ENCODE measurements around the gene CFAP161.
"Not testable (repeated sequence)": the region's sequence is repeated elsewhere in the genome, so short reads cannot be mapped to it uniquely, and the experiment has no call there.

The CFAP161 gene

GRCh38 chr15:81157195-81157938 is 23.3 kb downstream of the CFAP161 start:
- in situ Hi-C loops (cut with MboI; ENCODE audit: low sequenced_read_pairs), result no loop called here

- in situ Hi-C loops (cut with MboI; ENCODE audit: low sequenced_read_pairs), result no loop called here
Observed at GRCh38 chr15:81157939-81158223, 23.8 kb downstream of the CFAP161 start.

GRCh38 chr15:81158561-81158960 is 24.5 kb downstream of the CFAP161 start:
- in situ Hi-C loops (cut with MboI; ENCODE audit: low sequenced_read_pairs), result not testable (repeated sequence)

GRCh38 chr15:81160312-81161159 is 26.5 kb downstream of the CFAP161 start:
- in situ Hi-C loops (cut with MboI; ENCODE audit: low sequenced_read_pairs), result no loop called here

- in situ Hi-C loops (cut with MboI; ENCODE audit: low sequenced_read_pairs), result no loop called here
Observed at GRCh38 chr15:81161160-81161673, 27.1 kb downstream of the CFAP161 start.

- in situ Hi-C loops (cut with MboI; ENCODE audit: low sequenced_read_pairs), result no loop called here
Observed at GRCh38 chr15:81161851-81162250, 27.8 kb downstream of the CFAP161 start.

- in situ Hi-C loops (cut with MboI; ENCODE audit: low sequenced_read_pairs), result no loop called here
Observed at GRCh38 chr15:81163961-81164800, 30.1 kb downstream of the CFAP161 start.

GRCh38 chr15:81165535-81165934 is 31.5 kb downstream of the CFAP161 start:
- in situ Hi-C loops (cut with MboI; ENCODE audit: low sequenced_read_pairs), result no loop called here

GRCh38 chr15:81166636-81167305 is 32.7 kb downstream of the CFAP161 start:
- in situ Hi-C loops (cut with MboI; ENCODE audit: low sequenced_read_pairs), result no loop called here

GRCh38 chr15:81168131-81168526 is 34.1 kb downstream of the CFAP161 start:
- in situ Hi-C loops (cut with MboI; ENCODE audit: low sequenced_read_pairs), result no loop called here

GRCh38 chr15:81168644-81169043 is 34.6 kb downstream of the CFAP161 start:
- in situ Hi-C loops (cut with MboI; ENCODE audit: low sequenced_read_pairs), result no loop called here

GRCh38 chr15:81170511-81170910 is 36.4 kb downstream of the CFAP161 start:
- in situ Hi-C loops (cut with MboI; ENCODE audit: low sequenced_read_pairs), result no loop called here

- in situ Hi-C loops (cut with MboI; ENCODE audit: low sequenced_read_pairs), result no loop called here
Observed at GRCh38 chr15:81171286-81171685, 37.2 kb downstream of the CFAP161 start.

GRCh38 chr15:81174125-81174791 is 40.2 kb downstream of the CFAP161 start:
- in situ Hi-C loops (cut with MboI; ENCODE audit: low sequenced_read_pairs), result no loop called here

- in situ Hi-C loops (cut with MboI; ENCODE audit: low sequenced_read_pairs), result no loop called here
Observed at GRCh38 chr15:81174792-81175327, 40.8 kb downstream of the CFAP161 start.

- in situ Hi-C loops (cut with MboI; ENCODE audit: low sequenced_read_pairs), result no loop called here
Observed at GRCh38 chr15:81175496-81175895, 41.4 kb downstream of the CFAP161 start.

- in situ Hi-C loops (cut with MboI; ENCODE audit: low sequenced_read_pairs), result no loop called here
Observed at GRCh38 chr15:81176291-81176893, 42.3 kb downstream of the CFAP161 start.

GRCh38 chr15:81178365-81178764 is 44.3 kb downstream of the CFAP161 start:
- in situ Hi-C loops (cut with MboI; ENCODE audit: low sequenced_read_pairs), result no loop called here

- in situ Hi-C loops (cut with MboI; ENCODE audit: low sequenced_read_pairs), result no loop called here
Observed at GRCh38 chr15:81181220-81181619, 47.1 kb downstream of the CFAP161 start.

Data from hTERT RPE-1 (cell line).